A204.1 (cell line): Measurements from ENCODE around the gene CLASP1.
"Not testable (repeated sequence)": the region's sequence is repeated elsewhere in the genome, so short reads cannot be mapped to it uniquely, and the experiment has no call there.

Source experiments
- FAIRE-seq: peaks from 2 replicates; lab custom pipeline; 2012; peaks lifted over from hg19 to GRCh38; lab: Jason Lieb, UNC

CLASP1 gene

DNA sequence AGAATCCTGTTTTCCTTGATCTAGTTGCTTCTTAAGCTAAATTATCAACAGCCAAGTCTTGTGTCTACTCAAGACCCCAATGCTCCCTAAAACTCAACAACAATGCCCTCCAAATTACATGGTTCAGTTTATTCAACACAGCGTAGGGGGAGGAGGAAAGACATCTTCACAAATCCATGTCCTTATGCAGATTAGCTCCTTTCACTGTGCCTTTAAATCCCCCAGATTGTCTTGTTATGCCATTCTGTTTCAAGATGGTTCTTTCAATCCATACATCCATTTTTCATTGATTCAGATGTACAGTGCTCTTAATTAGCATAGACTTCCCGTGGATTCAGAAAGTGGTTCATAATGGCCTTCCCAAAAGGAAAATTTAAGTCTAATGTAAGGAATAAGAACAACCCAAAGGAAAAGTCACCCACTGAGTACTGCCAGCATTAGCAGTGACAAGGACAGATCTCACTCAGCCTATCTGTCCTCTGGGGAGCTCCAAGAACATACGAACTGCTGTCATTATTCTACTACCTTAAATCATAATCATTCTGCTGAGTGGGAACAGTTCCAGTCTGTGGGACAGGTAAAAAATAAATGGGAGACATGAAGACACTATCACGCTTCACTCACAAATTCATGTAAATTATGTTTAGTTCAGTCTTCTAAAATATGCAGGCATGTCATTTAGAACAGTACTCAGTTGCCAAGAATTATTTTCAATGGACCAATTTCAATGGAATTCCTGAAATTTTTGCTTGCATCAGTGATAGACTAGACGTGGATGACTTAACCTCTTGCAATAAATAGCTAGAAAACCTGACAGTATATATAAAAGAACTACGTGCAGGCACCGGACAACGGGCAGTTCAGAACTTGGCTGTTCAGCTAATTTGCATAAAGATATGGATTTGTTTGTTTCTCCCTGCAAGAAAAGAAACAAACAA is 177.5 kb downstream of the CLASP1 start:
- no peak for FAIRE-seq

DNA sequence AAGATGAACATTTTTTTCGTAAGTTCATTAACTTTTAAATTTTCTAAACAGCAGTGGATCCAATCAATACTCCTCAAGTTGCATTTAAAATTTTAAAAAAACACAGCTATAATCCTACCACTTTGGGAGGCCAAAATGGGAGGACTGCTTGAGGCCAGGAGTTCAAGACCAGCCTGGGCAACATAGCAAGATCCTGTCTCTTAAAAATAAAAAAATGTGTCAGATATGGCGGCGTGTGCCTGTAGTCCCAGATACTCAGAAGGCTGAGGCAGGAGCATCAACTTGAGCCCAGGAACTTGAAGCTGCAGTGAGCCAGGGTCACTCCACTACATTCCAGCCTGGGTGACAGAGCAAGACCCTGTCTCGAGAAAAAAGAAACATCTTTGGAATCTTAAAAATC is 178.3 kb downstream of the CLASP1 start:
- no peak for FAIRE-seq

DNA sequence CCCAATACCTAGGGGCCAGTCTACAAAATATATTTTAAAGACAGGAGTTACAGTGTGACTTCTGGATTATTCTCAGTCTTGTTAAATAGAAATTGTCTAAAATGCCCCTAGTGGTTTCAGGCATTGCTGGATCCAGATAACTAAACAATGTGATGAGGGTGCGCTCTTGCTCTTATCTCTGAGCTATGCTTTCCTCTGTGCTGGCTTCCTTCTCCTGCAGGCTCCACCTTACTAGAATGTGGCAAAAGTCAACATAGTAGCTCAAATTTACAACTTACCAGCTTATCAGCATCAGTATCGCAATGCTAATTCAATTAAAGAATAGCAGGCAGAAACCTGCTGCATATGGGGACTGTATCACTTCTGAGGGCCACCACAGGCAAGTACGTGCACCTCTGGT is 179.9 kb downstream of the CLASP1 start:
- FAIRE-seq: no peak

DNA sequence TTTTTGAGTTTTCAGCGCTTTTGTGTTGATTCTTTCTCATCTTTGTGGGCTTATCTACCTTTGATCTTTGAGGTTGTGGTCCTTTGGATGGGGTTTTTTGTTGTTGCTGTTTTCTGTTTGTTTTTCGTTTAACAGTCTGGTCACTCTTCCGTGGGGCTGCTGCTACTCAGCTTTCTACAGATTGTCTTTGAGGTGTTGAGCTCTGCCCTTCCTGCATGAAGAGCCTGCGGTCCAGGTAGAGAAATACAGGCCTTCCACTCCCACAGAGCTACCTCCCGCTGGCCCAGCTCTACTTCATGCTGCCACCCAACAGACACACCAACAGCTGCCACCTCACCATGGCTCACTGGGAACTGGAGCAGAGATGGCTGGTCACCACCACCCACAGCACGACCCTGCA is 180.3 kb downstream of the CLASP1 start:
- no peak for FAIRE-seq

DNA sequence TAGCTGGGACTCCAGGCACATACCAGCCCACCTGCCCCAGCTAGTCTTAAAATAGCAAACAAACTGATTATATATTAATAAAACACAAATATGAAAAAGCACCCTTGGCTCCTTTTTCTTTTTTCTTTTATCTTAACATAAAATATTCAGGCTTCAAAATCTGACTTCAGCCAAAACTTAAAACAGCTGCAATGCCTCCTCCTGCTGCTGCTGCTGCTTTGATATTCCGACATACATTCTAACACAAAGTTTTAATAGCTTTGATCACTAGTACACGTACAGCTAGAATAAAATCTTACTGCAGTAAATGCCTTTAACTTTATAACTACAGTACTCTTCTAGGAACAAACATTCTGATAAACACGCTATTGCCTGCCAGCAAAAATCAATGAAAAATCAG is 190.0 kb downstream of the CLASP1 start:
- FAIRE-seq: no peak

DNA sequence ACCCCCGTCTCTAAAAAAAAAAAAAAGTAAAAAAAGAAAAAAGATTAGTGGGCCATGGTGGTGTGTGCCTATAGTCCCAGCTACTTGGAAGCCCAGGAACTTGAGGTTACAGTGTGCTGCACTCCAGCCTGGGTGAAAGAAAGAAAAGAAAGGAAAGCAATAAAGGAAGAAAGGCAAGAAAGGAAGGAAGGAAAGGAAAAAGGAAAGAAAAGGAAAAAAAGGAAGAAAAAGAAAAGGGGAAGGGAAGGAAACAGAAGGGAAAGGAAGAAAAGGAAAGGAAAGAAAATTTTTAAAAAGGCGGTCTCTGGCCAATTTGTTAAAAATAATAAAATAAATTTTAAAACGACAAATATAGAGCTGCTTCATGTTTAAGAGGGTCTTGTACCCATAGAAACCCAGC is 192.9 kb downstream of the CLASP1 start:
- FAIRE-seq: no peak

DNA sequence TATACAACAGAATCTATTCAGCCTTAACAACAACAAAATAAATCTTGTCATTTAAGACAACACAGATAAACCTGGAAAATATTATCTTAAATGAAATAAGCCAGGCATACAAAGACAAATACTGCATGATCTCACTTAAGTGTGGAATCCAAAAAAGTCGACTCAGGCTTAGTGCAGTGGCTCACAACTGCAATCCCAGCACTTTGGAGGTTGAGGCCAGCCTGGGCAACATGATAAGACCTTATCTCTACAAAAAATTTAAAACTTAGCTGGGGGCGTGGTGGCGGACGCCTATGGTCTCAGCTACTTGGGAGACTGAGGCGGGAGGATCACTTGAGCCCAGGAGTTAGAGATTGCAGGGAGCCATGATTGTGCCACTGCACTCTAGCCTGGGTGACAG is 193.8 kb downstream of the CLASP1 start:
- FAIRE-seq: no peak

DNA sequence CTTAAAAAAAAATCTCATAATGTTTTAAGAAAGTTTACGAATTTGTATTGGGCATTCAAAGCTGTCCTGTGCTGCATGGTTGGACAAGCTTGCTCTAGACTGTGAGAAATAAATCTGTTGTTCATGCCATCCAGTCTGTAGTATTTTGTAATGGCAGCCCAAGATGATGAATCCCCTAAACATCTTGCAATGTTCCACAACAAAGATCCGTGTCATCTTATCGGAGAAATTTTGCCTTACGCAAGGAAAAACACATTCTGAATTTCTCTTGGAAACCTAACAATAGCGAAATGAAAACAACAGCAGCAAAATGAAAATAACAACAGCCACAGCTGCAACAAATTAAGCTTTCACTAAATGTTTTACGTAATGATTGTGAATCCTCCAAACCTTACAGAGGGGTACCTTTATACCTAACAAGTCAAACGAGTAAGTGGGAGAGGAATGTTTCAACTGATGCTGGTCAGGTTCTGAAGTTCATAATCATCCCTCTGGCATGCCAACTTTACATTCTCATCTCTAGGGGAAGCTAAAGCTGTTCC is 194.6 kb downstream of the CLASP1 start:
- FAIRE-seq: no peak

DNA sequence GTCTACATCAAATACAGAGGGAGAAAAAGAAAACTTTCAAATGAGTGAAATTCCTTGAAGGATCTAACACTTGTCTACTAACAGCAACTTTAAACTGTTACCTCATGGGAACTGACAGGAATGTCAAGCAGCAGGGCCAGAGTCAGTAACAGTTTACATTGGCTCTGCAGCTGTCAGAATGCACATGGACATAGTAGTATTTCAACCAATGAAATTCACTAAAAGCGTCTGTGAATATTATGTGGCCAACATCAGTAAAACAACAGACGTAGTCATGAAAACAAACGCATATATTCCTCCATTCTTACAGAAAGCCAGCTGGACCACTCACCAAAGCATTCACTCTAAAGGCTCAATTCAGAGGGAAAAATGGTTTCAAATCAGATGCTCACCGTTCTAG is 197.9 kb downstream of the CLASP1 start:
- FAIRE-seq: no peak

DNA sequence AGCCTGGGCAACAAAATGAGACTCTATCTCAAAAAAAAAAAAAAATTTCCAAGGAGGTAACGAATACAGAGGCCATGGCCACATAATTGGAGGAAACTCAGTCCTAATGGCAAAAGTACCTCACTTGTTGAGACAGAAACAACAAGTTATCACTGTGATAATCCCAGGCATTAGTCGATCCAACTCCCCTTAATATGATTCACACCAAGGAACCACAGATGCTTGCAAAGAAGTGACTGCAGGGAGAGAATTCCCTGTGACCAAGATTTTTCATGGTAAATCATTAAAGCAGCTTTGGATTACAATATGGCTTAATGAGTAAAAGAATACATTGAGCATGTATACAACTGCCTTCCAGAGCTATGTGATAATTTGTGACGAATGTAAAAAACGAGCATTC is 199.0 kb downstream of the CLASP1 start:
- FAIRE-seq: no peak

DNA sequence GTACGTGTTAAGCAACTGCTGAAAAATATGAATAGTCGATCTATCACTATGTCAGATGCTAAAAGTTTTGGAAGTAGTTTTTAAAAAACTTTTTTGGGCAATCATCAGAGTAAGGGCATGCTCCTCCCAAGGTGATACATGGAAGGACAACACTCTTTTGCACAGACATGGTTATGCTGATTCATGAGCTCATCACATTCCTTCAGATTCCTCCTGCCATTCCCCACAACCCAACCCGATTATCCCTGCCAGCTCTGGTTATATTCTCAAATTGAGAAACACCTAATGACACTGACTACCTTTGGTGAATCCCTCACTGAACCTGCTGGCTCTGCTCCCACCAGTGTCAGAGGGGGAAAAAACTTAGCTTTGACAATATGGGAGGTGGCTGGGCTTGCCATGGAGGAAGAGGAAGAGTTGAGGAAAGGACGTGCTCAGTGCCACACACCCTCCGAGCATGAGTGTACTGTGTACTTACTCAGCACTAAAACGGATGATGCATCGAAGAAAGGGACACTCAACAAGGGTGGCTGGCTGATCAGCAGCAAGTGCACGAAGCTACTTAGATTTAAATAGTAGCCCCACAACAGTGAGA is 202.5 kb downstream of the CLASP1 start:
- no peak for FAIRE-seq

DNA sequence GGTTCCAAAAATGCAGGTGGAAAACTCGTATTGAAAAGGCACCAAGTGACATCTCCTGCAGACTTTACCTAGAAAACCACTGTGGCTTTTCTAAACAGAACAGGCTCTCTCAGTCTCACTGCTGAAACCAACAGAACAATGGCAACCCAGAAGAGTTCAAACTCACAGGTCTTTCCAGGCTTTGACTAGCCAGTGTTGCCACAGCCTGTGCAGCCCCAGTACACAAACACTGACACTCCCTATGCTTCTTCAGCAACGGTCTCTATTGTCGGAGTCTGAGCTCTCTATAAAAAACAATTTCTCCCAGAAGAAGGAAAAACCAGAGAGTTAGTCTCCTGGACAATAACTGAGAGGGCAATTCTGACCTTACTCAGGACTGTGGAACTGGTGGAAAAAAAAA is 206.4 kb downstream of the CLASP1 start:
- no peak for FAIRE-seq

DNA sequence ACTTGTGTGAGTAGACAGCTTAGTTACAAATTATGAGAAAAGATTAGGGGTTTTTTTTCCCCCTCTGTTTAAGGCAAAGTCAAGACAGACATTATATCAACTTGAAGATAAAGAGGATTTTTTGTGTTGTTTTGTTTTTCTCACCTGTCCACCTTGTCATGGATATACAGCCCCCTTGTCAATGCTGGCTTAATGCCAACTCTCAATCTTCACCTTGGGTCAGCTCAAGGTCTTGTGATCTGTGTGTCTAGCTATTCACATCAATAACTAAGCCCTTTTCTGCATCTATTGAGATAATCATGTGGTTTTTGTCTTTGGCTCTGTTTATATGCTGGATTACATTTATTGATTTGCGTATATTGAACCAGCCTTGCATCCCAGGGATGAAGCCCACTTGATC is 211.0 kb downstream of the CLASP1 start:
- FAIRE-seq: not testable (repeated sequence)

DNA sequence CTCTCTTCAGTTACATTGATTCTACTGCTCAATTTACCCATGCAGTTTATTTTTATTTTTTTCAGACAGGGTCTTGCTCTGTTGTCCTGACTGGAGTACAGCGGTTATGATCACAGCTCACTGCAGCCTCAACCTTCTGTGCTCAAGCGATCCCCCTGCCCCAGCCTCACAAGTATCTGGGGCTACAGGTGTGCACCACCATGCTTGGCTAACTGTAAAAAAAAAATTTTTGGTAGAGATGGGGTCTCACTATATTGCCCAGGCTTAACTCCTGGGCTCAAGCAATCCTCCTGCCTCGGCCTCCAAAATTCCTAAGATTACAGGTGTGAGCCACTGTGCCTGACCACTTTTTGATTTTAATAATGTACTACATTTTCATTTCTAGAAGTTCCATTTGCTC is 212.3 kb downstream of the CLASP1 start:
- no peak for FAIRE-seq

DNA sequence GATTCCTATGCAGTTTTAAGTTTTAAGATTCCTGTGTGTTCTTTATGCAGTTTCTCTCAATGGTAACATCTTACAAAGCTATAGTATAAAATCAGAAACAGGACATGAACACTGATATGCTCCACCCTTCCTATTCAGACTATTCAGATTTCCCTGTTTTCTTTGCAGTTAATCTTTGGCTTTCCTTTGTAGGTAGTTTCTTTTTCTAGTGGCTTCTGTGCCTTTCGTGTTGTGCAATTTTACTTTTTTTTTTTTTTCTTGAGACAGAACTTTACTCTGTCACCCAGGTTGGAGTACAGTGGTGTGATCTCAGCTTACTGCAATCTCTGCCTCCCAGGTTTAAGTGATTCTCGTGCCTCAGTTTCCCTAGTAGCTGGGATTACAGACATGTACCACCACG is 213.5 kb downstream of the CLASP1 start:
- no peak for FAIRE-seq

DNA sequence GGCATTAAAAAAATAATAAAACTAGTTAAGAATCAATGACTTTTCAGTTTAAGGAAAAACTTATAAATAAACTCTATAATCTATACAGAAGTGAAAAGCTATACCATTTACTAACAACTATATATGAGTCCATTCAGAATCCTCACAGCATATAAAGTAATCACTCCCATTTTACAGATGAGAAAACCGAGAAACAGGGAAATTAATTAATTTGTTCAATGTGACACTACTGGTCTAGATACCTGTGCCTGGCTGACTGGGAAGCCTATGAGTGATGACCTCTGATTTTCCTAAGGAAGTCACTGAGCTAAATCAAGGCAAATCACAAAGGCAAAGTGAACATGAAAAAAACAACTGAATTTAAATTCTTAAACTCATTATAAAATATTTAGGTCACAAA is 218.0 kb downstream of the CLASP1 start:
- FAIRE-seq: no peak

DNA sequence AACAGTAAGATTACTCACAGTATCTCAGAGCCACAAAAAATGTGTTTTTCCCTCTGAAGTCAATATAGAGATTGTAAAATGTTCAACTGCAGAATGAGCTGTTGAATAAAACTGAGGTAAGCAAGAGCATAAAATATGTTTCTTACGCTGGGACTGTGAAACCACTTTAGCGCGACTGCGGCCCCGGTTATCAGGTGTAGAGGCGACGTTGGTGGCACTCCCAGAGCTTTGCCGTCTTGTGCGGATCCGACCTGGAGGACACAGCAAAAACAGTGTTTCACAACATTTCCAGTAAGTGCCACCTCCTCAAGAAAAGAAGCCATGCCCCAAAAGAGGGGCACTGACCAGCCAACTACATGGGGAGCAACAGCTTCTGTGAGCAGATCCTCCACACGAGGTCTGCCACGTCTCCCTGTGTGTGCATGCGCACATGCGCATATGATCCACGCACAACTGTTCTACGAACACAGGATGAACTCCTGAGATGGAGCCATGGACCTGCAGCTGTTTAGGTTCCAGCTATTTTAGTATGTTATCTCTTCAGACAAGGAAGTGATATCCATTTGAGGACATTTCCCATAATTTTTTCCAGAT is 219.2 kb downstream of the CLASP1 start:
- no peak for FAIRE-seq

DNA sequence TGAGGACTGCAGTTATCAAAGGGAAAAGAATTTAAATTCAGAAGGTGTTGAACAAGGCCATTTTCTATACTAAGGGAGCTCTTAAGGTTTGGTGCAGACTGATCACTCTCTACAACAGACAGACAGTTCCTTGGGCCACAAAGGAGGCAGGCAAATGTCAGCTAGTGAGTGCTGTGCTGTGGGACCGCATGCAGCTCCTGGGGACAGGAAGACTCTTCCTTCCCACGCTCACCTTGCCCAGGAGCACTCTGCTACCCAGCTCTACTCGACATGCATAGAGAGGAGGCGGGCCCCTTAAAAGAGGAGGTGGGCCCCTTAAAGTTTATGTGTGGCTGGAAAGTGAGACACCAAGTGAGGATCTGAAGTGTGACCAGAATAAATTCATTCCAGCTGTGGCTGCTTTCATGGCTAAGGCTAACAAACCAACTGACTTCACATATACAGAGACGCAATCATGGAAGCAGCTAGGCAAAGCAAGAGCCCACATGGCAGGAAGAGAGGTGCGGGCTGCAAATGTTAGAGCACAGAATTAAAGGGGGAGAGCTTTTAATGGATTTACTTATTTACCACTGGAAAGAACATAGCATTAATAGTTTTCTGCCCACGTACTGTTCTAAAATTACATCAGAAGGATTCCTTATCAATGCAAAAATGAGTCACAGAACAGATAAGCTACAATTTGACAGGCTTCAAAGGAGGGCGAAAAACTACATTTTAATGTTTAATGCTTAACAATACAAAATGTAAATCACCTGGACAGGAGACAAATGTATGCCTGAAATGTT is 220.0 kb downstream of the CLASP1 start:
- no peak for FAIRE-seq

DNA sequence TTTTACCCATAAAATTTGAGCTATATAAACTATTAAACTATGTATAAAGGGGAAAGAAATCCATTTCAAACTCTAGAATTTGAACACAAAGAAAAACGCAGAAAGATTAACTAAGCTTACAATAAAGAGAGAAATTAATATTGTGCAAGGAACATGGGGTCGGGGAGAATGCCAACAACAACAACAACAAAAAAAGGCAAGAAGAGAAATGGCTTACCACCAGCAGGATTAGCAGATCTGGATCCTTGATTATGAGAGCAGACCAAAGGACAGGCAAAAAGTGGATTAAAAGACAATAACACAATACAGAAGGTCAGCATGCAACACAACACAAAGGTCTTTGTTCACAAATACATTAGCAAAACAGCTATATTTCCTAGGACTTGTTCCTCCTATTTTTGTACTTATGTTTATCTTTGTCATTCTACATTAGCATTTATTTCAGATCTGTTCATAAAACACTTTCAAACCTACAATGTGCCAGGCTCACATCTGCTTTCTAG is 222.0 kb downstream of the CLASP1 start:
- FAIRE-seq: no peak

DNA sequence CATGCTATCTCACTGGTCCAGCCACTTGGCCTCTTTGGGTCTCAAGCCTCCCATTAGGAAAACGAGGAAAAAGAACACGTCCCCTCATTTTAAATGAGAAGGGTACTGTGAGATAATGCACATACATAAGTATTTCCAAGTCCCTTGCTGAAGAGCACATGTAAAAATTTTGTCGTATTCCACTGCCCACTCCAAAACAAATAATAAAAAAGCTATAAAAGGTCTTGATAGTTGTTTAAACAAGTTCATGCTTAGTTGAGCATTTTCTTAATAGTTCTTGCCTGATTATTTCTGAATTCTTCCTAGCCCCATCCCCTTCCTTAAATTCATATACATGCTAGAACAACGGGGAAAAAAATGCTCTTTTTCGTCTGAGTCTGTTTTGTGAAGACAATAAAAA is 228.8 kb downstream of the CLASP1 start:
- FAIRE-seq: no peak

DNA sequence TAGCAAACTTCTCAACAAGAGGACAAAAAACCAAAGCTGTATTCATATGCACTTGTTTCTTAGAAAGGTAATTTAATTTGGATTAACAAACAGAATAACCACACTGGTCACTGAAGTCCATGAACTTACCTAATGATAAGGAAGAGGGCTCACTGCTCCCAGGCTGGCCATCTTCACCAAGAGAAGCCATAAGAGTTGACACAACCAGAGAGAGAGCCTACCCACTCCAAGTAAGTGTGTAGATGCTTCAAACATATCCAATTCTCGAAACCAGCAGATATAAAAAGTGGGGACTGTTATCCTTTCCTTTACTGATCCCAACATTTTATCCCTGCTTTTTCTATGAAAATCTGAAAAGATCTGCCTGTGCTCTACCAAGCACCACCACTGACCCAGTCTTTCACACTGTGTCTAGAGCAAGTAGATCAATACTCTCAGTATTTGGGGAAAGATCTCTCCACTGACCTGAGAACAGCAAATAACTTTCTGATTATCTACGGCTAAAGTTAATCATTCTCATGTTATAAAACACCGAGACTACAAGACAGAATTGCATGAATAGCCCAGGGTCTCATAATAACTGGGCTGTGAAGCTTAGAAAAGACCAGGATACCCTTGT is 230.1 kb downstream of the CLASP1 start:
- no peak for FAIRE-seq
